Measurements from ENCODE around the gene RAG1.

DNA sequence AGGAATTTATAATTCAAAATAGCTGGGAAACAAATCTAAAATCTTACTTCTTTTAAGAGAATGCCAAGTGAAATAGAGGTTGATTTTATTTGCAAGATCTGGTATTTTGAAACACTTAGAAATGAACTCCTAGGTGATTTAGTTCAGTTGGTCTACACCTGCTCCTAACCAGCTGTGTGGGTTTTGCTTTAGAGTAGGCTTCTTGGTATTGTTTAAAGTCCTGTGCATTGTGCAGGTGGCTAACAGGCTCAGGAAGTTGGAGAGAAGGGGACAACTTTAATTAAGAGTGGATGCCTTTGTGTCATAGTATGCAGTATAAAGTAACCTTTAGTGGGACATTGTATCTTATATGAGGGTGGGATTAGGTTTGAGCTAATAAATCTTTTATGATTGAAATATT lies 34.3 kb downstream of the RAG1 start:
- TF ChIP-seq, protein P1, sequence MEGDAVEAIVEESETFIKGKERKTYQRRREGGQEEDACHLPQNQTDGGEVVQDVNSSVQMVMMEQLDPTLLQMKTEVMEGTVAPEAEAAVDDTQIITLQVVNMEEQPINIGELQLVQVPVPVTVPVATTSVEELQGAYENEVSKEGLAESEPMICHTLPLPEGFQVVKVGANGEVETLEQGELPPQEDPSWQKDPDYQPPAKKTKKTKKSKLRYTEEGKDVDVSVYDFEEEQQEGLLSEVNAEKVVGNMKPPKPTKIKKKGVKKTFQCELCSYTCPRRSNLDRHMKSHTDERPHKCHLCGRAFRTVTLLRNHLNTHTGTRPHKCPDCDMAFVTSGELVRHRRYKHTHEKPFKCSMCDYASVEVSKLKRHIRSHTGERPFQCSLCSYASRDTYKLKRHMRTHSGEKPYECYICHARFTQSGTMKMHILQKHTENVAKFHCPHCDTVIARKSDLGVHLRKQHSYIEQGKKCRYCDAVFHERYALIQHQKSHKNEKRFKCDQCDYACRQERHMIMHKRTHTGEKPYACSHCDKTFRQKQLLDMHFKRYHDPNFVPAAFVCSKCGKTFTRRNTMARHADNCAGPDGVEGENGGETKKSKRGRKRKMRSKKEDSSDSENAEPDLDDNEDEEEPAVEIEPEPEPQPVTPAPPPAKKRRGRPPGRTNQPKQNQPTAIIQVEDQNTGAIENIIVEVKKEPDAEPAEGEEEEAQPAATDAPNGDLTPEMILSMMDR (IDR thresholded peaks at IDR 0.05) = no peak
- TF ChIP-seq POLR2AphosphoS5 (IDR thresholded peaks at IDR 0.05) (no peak), POLR2A (IDR thresholded peaks at IDR 0.05) (no peak), EP300 (IDR thresholded peaks at IDR 0.05) (no peak)
